Astrocyte of the spinal cord (primary cell): Measurements from ENCODE around the gene AIF1L.

Experiments
- DNase-seq: peaks from one replicate; pipeline ENCODE4 v3.0.0; 2011; ENCODE audit warnings: low read depth, low spot score
- H3K4me3 ChIP-seq: 2 replicates; pipeline ENCODE4 v1.5.1; 2011; ENCODE audit warnings: low read depth, mild to moderate bottlenecking, low read length, moderate library complexity
- CTCF ChIP-seq: IDR thresholded peaks from 2 replicates; pipeline ENCODE4 v1.5.1; 2012; ENCODE audit warnings: low read depth, mild to moderate bottlenecking, low read length, inconsistent platforms
- in situ Hi-C: cut with HindIII; loops from 2 replicates; pipeline ENCODE4 v1.10.0; 2017; ENCODE audit warnings: low sequenced_read_pairs

AIF1L gene

GRCh38 chr9:131051592-131052517 lies 44.5 kb upstream of the AIF1L start:
- DNase-seq, result no peak
- in situ Hi-C loops, result no loop called here
- no peak overlapping the region for H3K4me3 ChIP-seq
- no peak for TF ChIP-seq CTCF

GRCh38 chr9:131053896-131054295 lies 42.4 kb upstream of the AIF1L start:
- no peak for TF ChIP-seq CTCF
- in situ Hi-C loops, result no loop called here

GRCh38 chr9:131056781-131057506 lies 39.4 kb upstream of the AIF1L start:
- no peak overlapping the region for H3K4me3 ChIP-seq
- in situ Hi-C loops, result no loop called here
- no peak for TF ChIP-seq CTCF

More at GRCh38 chr9:131053896-131054295, 42.4 kb upstream of the AIF1L start:
- no peak overlapping the region for H3K4me3 ChIP-seq
- no peak for DNase-seq

GRCh38 chr9:131060900-131061630 lies 35.3 kb upstream of the AIF1L start:
- TF ChIP-seq CTCF, result no peak
- in situ Hi-C loops, result no loop called here
- DNase-seq, result no peak
- no peak overlapping the region for H3K4me3 ChIP-seq

More at GRCh38 chr9:131056781-131057506, 39.4 kb upstream of the AIF1L start:
- no peak for DNase-seq

GRCh38 chr9:131062969-131063368 lies 33.4 kb upstream of the AIF1L start:
- DNase-seq, result no peak
- no peak for TF ChIP-seq CTCF
- H3K4me3 ChIP-seq, result no peak overlapping the region
- in situ Hi-C loops, result no loop called here

- in situ Hi-C loops, result no loop called here
- no peak overlapping the region for H3K4me3 ChIP-seq
- DNase-seq, result no peak
- TF ChIP-seq CTCF, result no peak
These were observed 30.7 kb upstream of the AIF1L start for GRCh38 chr9:131065599-131065998.
